Measurements from ENCODE around the gene DHRS3.

DNA sequence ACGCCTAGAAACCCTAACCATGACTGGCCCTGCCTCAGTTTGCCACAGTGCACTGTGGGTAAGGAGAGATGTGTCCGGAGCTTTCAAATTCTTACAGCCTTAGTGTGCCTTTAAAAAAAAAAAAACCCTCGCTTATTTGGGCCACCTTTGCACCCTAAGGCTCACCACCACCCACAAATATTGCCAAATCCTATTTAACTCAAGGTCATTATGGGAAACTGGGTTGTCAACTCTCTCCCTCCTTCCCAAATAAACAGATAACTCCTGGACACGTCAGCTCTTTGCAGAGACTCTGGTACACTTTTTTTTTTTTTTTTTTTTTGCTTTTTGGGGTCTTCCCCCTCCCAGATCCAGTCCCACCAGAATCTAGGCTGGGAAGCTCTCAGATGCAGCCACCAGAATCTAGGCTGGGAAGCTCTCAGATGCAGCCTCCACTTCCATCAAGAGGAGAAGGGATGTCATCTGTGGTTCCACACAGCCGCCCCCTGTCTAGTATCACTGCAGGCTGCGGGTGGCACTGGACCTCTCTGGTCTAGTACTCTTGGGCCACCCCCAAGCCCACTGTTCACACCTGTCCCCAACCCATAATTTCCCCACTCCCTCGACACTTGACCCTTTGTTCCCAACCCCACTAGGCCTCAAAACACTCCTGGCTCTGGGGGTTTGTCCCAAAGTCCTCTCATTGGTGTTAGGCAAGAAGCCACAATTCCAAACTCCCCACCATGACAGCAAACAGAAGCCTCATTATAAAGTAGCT lies 3.4 kb downstream of the DHRS3 start:
- TF ChIP-seq CTCF (IDR thresholded peaks at IDR 0.05) (no peak), SMAD4 (CRISPR knock-in tag; IDR thresholded peaks at IDR 0.05) (no peak)
- TF ChIP-seq, protein P1, sequence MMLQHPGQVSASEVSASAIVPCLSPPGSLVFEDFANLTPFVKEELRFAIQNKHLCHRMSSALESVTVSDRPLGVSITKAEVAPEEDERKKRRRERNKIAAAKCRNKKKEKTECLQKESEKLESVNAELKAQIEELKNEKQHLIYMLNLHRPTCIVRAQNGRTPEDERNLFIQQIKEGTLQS (CRISPR knock-in tag; conservative IDR thresholded peaks at IDR 0.05) = no peak
- TF ChIP-seq, protein P2, sequence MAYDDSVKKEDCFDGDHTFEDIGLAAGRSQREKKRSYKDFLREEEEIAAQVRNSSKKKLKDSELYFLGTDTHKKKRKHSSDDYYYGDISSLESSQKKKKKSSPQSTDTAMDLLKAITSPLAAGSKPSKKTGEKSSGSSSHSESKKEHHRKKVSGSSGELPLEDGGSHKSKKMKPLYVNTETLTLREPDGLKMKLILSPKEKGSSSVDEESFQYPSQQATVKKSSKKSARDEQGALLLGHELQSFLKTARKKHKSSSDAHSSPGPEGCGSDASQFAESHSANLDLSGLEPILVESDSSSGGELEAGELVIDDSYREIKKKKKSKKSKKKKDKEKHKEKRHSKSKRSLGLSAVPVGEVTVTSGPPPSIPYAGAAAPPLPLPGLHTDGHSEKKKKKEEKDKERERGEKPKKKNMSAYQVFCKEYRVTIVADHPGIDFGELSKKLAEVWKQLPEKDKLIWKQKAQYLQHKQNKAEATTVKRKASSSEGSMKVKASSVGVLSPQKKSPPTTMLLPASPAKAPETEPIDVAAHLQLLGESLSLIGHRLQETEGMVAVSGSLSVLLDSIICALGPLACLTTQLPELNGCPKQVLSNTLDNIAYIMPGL (CRISPR knock-in tag; IDR thresholded peaks at IDR 0.05) = no peak

Data from WTC11 (cell line).